ENCODE data around the gene CREB5. TPM values are rescaled to one million over a fixed set of nuclear protein-coding genes. Genes with fewer than 3 reads are reported as not detected.

Gene CREB5
- total RNA-seq, 1 experiment from 2014 or later = 40.5 TPM

DNA sequence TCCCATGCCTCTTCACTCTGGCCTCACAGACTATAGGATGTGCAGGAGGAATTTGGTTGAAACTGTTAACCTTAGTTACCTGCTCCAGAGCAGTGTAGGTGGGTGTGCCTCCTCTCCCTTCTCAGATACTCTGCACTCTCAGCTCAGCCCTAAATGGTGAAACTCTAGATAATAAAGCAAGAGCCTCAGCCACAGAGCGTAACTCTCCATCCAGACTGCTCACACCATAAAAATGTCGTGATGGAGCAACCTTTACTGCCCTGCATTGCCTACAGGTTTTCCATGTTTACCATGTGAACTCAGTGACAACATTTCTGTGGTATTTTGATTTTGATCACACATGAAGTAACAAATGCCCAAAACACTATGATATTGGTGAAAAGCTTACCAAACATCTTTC is 227.7 kb downstream of the CREB5 start:
- no peaks in the 10 kb centered on the region for H3K4me1 Mint-ChIP-seq (ENCODE audit: insufficient read depth, unreplicated experiment)
- no peak overlapping the region for H3K27ac Mint-ChIP-seq (ENCODE audit: low read depth, unreplicated experiment)
- no peaks in the 10 kb centered on the region for H3K36me3 Mint-ChIP-seq (ENCODE audit: insufficient read depth, unreplicated experiment)
- intact Hi-C loops (cut with micrococcal nuclease) = no loop called here
- no peaks in the 10 kb centered on the region for H3K9me3 Mint-ChIP-seq (ENCODE audit: unreplicated experiment)
- BruUV-seq (replicated peaks) = no TSS peak
- DNase-seq (ENCODE audit: unreplicated experiment) = no peak
- no peak overlapping the region for H3K4me3 Mint-ChIP-seq (ENCODE audit: unreplicated experiment)
- CTCF ChIA-PET = interaction anchor here (1.8 kb wide), 1 partner anchor 13 kb away, joined by 10 read pairs; no protein-coding TSS in a partner anchor
- H3K27me3 Mint-ChIP-seq (ENCODE audit: insufficient read depth, unreplicated experiment) = no peaks in the 10 kb centered on the region
- POLR2A ChIA-PET = interaction anchor here (0.6 kb wide), 1 partner anchor 116 kb away, joined by 4 read pairs; no protein-coding TSS in a partner anchor
- TF ChIP-seq, protein P1, sequence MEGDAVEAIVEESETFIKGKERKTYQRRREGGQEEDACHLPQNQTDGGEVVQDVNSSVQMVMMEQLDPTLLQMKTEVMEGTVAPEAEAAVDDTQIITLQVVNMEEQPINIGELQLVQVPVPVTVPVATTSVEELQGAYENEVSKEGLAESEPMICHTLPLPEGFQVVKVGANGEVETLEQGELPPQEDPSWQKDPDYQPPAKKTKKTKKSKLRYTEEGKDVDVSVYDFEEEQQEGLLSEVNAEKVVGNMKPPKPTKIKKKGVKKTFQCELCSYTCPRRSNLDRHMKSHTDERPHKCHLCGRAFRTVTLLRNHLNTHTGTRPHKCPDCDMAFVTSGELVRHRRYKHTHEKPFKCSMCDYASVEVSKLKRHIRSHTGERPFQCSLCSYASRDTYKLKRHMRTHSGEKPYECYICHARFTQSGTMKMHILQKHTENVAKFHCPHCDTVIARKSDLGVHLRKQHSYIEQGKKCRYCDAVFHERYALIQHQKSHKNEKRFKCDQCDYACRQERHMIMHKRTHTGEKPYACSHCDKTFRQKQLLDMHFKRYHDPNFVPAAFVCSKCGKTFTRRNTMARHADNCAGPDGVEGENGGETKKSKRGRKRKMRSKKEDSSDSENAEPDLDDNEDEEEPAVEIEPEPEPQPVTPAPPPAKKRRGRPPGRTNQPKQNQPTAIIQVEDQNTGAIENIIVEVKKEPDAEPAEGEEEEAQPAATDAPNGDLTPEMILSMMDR (IDR thresholded peaks at IDR 0.05; ENCODE audit: unreplicated experiment) = no peak

DNA sequence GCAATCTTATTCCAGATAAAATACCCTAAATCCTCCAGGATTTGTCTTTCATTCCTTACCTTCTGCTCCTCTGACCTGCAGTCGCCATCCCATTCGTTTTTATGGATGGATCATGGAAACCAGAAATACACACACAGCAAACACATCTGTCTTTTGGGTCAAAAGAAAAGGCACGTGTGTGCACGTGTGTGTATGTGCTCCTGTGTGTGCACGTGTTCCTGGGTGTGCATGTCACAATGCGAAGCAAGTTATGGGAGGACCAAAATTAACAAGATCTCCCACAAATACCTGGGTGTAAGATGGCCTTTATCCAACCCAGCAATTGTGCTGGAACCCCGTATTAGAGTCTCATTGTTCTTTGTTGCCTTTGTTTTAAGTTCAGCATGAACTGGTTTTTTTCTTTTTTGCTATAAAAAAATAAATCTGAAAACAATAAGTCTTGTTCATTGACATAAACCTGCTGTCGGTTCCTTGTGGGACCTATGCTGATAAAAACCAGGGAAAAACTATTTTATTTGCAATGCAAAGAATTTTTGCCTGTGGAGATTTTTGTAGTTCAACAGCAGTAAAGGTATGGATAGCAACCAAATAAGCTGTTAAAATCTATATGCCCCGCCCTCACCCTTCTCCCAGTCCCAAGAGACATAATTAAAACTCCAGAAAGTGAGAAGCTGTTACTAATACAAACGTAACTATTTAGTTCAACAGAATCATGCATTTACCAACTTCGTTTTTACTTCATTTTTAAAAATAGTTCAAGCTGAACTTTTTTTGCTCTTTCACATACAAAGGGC is 229.6 kb downstream of the CREB5 start:
- CTCF ChIA-PET = interaction anchor here (0.6 to 1.8 kb wide), 5 partner anchors 11 to 253 kb away, joined by 3 to 10 read pairs (median 4); no protein-coding TSS in a partner anchor
- Mint-ChIP-seq H3K4me3 (ENCODE audit: unreplicated experiment) (no peak overlapping the region), H3K27me3 (ENCODE audit: insufficient read depth, unreplicated experiment) (no peaks in the 10 kb centered on the region), H3K9me3 (ENCODE audit: unreplicated experiment) (no peaks in the 10 kb centered on the region), H3K27ac (ENCODE audit: low read depth, unreplicated experiment) (no peak overlapping the region), H3K36me3 (ENCODE audit: insufficient read depth, unreplicated experiment) (no peaks in the 10 kb centered on the region), H3K4me1 (ENCODE audit: insufficient read depth, unreplicated experiment) (no peaks in the 10 kb centered on the region)
- POLR2A ChIA-PET = no interaction called here
- TF ChIP-seq, protein P1 (IDR thresholded peaks at IDR 0.05; ENCODE audit: unreplicated experiment) = no peak
- intact Hi-C loops (cut with micrococcal nuclease) = no loop called here
- BruUV-seq (replicated peaks) = no TSS peak
- DNase-seq (ENCODE audit: unreplicated experiment) = no peak

DNA sequence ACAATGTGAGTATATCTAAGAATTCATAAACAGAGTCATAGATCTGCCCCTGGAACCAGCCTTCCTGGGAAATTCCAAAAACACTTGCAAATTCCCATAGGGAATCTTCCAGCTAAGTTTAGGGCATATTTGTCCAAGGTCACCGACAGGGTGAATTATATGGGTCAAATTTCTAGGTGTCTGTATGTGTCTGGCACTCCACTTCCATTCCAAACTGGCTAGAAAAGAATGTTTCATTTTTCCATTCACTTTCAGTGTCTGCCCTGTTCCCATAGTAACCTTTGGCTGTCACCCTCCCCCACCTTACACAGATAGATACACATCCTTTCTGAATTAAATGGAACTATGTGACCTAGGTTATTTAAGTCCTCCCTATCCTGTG is 230.9 kb downstream of the CREB5 start:
- no peaks in the 10 kb centered on the region for H3K4me1 Mint-ChIP-seq (ENCODE audit: insufficient read depth, unreplicated experiment)
- H3K4me3 Mint-ChIP-seq (ENCODE audit: unreplicated experiment) = no peak overlapping the region
- H3K27me3 Mint-ChIP-seq (ENCODE audit: insufficient read depth, unreplicated experiment) = no peaks in the 10 kb centered on the region
- no peak overlapping the region for H3K27ac Mint-ChIP-seq (ENCODE audit: low read depth, unreplicated experiment)
- ChIA-PET CTCF (interaction anchor here (1.2 kb wide), 1 partner anchor 16 kb away, joined by 4 read pairs; no protein-coding TSS in a partner anchor), POLR2A (interaction anchor here (0.8 to 1.1 kb wide), 2 partner anchors 11 to 21 kb away, joined by 3 to 4 read pairs; no protein-coding TSS in a partner anchor)
- TF ChIP-seq, protein P1 (IDR thresholded peaks at IDR 0.05; ENCODE audit: unreplicated experiment) = no peak
- no peak for DNase-seq (ENCODE audit: unreplicated experiment)
- H3K9me3 Mint-ChIP-seq (ENCODE audit: unreplicated experiment) = no peaks in the 10 kb centered on the region
- intact Hi-C loops (cut with micrococcal nuclease) = no loop called here
- no peaks in the 10 kb centered on the region for H3K36me3 Mint-ChIP-seq (ENCODE audit: insufficient read depth, unreplicated experiment)
- BruUV-seq (replicated peaks) = no TSS peak

DNA sequence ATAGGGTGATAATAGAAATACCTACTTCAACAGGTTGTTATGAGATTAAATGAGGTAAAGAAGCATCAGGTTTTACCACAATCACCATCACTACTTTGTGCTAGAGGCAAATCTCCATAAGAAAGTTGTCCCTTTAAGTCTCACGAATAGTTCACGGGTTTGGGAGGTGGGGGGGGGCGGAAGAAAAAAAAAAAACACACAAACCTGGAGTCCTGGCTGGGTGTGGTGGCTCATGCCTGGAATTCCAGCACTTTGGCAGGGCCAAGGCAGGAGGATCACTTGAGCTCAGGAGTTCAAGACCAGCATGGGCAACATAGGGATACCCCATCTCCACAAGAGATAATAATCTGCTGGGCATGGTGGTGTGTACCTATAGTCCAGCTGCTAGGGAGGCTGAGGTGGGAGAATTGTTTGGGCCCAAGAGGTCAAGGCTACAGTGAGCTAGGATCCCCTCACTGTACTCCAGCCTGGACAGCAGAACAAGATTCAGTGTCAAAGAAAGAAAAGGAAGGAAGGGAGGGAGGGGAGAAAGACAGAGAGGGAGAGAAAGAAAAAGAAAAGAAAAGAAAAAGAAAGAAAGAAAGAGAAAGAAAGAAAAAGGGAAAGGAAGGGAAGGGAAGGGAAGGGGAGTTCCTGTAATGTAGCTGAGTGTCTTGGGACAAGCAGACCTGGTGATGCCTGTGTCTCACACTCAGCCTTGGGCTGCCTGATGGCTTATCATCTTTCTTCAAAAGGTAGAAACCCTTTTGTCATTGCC is 231.4 kb downstream of the CREB5 start:
- POLR2A ChIA-PET = interaction anchor here (0.7 to 1.1 kb wide), 3 partner anchors 12 to 120 kb away, joined by 3 to 4 read pairs (median 3); no protein-coding TSS in a partner anchor
- no peaks in the 10 kb centered on the region for H3K9me3 Mint-ChIP-seq (ENCODE audit: unreplicated experiment)
- H3K4me3 Mint-ChIP-seq (ENCODE audit: unreplicated experiment) = no peak overlapping the region
- intact Hi-C loops (cut with micrococcal nuclease) = no loop called here
- no peaks in the 10 kb centered on the region for H3K36me3 Mint-ChIP-seq (ENCODE audit: insufficient read depth, unreplicated experiment)
- H3K27ac Mint-ChIP-seq (ENCODE audit: low read depth, unreplicated experiment) = no peak overlapping the region
- no TSS peak for BruUV-seq (replicated peaks)
- no peak for DNase-seq (ENCODE audit: unreplicated experiment)
- CTCF ChIA-PET = interaction anchor here (0.6 kb wide), 2 partner anchors 181 to 283 kb away, joined by 3 read pairs; no protein-coding TSS in a partner anchor
- H3K27me3 Mint-ChIP-seq (ENCODE audit: insufficient read depth, unreplicated experiment) = no peaks in the 10 kb centered on the region
- H3K4me1 Mint-ChIP-seq (ENCODE audit: insufficient read depth, unreplicated experiment) = no peaks in the 10 kb centered on the region
- TF ChIP-seq, protein P1 (IDR thresholded peaks at IDR 0.05; ENCODE audit: unreplicated experiment) = no peak
